Epithelial cell of prostate (primary cell): ENCODE measurements around the gene ACSM5.
"Not testable (repeated sequence)": the region's sequence is repeated elsewhere in the genome, so short reads cannot be mapped to it uniquely, and the experiment has no call there.

Experiments used
- DNase-seq: peaks from one replicate; pipeline ENCODE4 v3.0.0-alpha.2; 2011; ENCODE audit warnings: low read depth, low spot score
- H3K27ac ChIP-seq: fragments of 450-650 bp; 2 replicates; pipeline ENCODE4 v1.5.1; 2017; ENCODE audit warnings: mild to moderate bottlenecking

ACSM5 gene

GRCh38 chr16:20441191-20441590 lies 31.9 kb downstream of the ACSM5 start:
- no peak for DNase-seq

GRCh38 chr16:20441859-20442258 lies 32.5 kb downstream of the ACSM5 start:
- DNase-seq, H3K27ac ChIP-seq: not testable (repeated sequence)

More at GRCh38 chr16:20441191-20441590, 31.9 kb downstream of the ACSM5 start:
- no peak overlapping the region for H3K27ac ChIP-seq

DNA sequence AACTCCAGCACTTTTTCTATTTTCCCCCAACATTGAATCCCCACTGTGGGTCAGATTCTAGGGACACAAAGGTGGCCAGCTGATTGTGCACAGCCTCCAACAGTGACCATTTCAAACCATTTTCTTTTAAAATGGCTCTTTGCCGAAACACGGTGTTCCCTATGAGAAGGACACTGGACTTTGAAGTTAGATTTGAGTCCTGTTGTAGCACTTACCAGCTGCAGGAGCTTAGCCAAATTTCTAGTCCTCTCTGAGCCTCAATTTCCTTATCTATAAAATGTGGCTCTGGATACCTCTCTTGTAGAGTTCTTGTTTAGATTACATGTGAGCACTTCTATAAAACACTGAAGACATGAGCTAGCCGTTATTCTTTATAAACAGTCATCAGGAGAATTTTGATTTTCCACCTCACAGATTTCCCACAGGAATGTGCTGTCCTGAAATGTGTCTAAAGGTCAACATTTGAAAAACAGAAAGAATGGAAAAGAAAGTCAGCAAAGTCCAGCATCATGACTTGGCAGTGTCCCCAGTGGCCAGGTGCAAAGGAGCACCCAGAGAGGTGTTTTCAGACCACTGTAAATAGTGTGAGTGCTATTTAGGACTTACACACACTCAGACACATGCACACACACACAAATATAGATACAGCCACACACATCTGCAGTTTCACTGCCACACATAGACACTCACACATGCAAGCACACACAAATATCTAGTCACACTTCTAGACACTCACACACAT lies 37.5 kb downstream of the ACSM5 start:
- DNase-seq = not testable (repeated sequence)

GRCh38 chr16:20451364-20451763 lies 42.0 kb downstream of the ACSM5 start, which contains the start of gene ACSM2A:
TSS of gene ACSM2A (plus strand) at chr16:20451521. CDS start at chr16:20460115, 8,594 bp downstream.
- H3K27ac ChIP-seq, DNase-seq: not testable (repeated sequence)

More for the DNA sequence above, 37.5 kb downstream of the ACSM5 start:
- H3K27ac ChIP-seq = not testable (repeated sequence)

- not testable (repeated sequence) for H3K27ac ChIP-seq, DNase-seq
These were observed 44.3 kb downstream of the ACSM5 start for GRCh38 chr16:20453633-20454032.

DNA sequence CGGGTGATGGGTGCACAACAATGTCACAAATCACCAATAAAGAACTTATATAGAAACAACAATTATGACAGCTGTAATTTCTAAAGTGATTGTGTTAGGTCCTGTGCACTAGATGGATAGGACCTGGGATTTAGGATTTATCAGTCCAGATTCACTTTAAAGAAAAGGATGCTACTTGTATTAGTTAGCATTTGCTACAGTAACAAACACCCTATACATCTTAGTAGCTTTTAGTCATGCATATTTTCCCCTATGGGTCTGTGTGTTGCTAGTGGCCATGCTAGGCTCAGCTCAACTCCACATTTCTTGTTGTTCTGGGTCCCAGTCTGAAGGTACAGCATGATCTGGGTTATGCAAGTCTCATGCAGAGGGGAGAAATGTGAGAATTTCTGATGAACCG lies 49.9 kb downstream of the ACSM5 start:
- DNase-seq, H3K27ac ChIP-seq: not testable (repeated sequence)

DNA sequence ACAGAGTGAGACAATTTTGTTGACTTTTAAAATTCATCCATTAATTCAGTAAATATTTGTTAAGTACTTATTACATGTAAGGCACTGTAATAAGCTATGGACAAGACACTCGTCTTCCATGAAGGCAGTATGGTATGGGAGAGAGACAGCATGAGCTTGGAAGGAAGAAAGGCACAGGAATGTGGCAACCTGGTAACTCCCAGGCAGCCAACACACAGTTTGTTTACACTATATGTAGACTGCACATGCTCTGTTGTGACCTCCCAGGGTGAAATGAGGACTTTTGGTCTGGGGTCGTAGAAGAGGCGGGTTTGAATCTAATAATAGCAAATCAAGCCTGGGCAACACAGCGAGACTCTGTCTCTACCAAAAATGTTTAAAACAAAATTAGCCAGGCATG lies 51.0 kb downstream of the ACSM5 start:
- not testable (repeated sequence) for DNase-seq, H3K27ac ChIP-seq

DNA sequence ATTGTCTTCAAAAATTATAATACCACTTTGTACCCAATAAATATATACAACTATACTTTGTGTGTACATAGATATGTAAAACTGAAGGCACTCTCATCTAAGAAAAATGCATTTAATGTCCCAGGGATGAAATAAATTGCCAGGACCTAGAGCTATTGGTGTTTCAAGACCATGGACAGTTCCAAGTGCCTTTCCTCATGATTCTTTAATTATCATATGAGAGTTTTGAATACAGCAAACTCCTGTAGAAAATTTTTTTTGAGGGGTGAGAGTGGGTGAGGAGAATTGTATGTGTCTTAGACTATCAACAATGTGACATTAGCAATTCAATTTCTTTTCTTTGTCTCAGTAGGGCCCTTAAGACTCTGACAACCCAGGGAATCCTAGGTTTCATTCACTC lies 59.6 kb downstream of the ACSM5 start:
- not testable (repeated sequence) for DNase-seq, H3K27ac ChIP-seq

DNA sequence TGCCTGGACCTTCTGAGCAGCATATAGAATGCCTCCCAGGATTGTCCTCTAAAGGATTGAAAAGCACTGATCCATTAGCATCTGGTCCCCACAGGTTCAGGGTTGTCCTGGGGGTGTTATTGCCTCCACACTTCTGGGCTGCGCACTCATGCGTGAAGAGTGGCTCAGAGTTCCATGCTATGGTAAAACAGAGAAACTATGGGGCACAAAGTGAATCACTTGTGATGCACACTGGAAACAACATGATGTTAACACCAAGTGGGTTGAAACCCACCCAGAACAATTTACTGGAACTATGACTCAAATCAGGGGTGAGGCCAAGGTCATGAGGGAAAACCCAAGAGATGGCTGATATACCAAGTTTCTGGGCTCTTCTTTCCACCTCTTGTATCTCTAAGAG lies 60.6 kb downstream of the ACSM5 start:
- DNase-seq, H3K27ac ChIP-seq: not testable (repeated sequence)

- H3K27ac ChIP-seq, DNase-seq: not testable (repeated sequence)
These were observed 61.4 kb downstream of the ACSM5 start for GRCh38 chr16:20470732-20471131.

DNA sequence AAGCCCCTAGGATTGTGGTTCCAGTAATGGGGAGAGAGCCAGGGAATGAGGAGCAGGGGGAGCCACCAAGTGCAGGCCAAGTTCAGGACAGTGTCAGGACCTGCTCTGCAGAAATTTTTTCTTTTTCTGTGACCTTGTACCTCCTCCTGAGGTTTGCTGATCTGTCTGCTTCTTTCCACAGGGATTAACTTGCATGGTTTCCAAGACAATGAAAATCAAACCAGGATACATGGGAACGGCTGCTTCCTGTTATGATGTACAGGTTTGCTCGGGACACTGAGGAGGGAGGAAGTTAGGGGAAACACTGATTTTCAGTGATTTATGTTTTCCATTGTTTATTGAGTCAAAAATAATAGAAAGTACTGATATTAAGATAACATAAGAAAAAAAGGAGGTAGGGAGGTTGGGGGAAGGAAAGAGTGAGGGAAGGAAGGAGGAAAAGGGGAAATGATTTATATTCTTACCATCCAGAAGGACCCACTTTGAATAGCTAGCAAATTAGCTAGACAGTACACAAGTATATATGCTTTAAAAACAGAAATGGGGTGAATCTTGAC lies 67.9 kb downstream of the ACSM5 start:
- not testable (repeated sequence) for H3K27ac ChIP-seq, DNase-seq

GRCh38 chr16:20483989-20484388 lies 74.7 kb downstream of the ACSM5 start:
- not testable (repeated sequence) for H3K27ac ChIP-seq, DNase-seq

DNA sequence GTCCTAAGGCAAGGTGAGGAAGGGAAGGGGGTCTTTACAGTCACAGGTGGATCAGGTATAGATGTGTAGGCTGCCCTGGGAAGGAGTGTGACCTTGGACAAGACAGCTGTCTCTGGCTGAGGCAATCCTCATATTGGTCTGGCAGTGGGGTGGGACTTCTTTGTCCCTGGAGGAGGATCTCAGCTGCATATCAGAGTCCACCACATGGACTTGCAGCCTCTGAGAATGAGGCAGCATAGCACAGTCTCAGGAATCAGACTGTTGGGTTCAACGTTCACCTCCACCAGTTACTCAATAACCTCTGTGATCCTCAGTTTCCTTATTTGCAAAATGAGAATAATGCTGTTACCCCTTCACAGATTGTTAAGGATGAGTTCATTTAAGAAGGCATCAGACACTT lies 75.4 kb downstream of the ACSM5 start:
- H3K27ac ChIP-seq = no peak overlapping the region
- no peak for DNase-seq

DNA sequence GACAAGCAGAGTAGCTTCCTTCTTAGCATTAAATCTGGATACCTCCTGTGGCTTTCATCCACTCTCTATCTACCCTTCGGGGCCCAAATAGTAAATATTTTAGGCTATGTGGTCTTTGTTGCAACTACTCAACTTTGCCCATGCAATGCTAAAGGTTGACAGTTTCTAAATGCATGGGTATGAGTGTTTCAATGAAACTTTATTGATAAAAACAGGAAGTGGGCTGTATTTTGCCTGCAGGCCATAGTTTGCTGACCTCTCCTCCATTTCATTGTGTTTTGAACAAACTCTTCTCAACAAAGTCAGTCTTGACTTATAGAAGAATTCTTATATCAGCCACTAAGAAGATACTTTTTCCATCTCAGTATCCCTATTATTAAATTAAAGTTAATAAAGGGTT lies 76.1 kb downstream of the ACSM5 start:
- H3K27ac ChIP-seq = no peak overlapping the region
- DNase-seq = no peak
